Liver (tissue), 3 donors: ENCODE results near the gene ANTXR1.

Experiments used
- GABPA ChIP-seq, 2 donors: IDR thresholded peaks in 1 of 2; conservative IDR thresholded peaks in 1 of 2; 2 replicates each; pipeline ENCODE4 v1.6.1; 2016; ENCODE audit warnings: antibody characterized with exemption in 2 of 2, mild to moderate bottlenecking in 1 of 2, moderate library complexity in 1 of 2
- JUND ChIP-seq, 2 donors: IDR thresholded peaks; 2 replicates each; pipeline ENCODE4 v1.6.1; 2016; ENCODE audit warnings: antibody characterized with exemption in 2 of 2
- RAD21 ChIP-seq, 2 donors: IDR thresholded peaks; 2 replicates each; pipeline ENCODE4 v1.6.1; 2016; ENCODE audit warnings: antibody characterized with exemption in 2 of 2, mild to moderate bottlenecking in 2 of 2
- TAF1 ChIP-seq: conservative IDR thresholded peaks from 2 replicates; pipeline ENCODE4 v1.6.1; 2016; ENCODE audit warnings: antibody characterized with exemption, mild to moderate bottlenecking
- TF ChIP-seq, protein P1 (sequence below): fragments of 150-350 bp; IDR thresholded peaks from 2 replicates; pipeline ENCODE4 v1.5.1; 2017; ENCODE audit warnings: improper control_type of control experiment, low read depth, low read length; ENCODE audit not compliant: missing input control
- TF ChIP-seq, protein P2 (sequence below): IDR thresholded peaks from 2 replicates; pipeline ENCODE4 v1.6.1; 2016; ENCODE audit warnings: antibody characterized with exemption, mild to moderate bottlenecking
- TF ChIP-seq, protein P3 (sequence below): IDR thresholded peaks from 2 replicates; pipeline ENCODE4 v1.6.1; 2016; ENCODE audit warnings: antibody characterized with exemption
- donor health status: healthy.
- donor health status: healthy.

DNA sequence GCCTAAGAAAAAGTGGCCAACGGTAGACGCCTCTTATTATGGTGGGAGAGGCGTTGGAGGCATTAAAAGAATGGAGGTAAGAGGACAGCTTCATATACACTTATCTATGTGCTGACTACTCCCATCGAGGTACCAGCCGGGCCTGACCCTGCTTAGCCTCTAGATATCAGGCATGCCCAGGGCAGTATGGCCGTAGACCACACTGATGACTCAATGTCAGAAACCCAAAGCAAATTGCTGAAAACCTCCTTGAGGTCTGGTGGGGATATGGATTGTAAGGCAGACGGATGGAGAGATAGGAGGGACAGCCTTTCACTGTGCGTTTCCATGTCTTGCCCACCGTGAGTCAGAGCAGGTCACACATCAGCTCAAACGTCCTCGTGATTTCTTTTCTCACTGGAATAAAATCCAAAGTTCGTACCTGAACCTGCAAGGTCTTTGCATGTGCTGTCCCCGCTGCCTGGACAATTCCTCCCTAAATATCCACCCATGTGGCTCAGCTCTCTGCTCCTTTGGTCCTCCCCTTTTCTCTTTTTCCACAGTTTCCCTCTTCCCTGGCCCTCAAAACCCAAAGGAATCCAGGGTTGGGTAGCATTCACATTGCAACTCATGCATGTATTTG, 168.9 kb downstream of the ANTXR1 start:
- TF ChIP-seq, protein P1, sequence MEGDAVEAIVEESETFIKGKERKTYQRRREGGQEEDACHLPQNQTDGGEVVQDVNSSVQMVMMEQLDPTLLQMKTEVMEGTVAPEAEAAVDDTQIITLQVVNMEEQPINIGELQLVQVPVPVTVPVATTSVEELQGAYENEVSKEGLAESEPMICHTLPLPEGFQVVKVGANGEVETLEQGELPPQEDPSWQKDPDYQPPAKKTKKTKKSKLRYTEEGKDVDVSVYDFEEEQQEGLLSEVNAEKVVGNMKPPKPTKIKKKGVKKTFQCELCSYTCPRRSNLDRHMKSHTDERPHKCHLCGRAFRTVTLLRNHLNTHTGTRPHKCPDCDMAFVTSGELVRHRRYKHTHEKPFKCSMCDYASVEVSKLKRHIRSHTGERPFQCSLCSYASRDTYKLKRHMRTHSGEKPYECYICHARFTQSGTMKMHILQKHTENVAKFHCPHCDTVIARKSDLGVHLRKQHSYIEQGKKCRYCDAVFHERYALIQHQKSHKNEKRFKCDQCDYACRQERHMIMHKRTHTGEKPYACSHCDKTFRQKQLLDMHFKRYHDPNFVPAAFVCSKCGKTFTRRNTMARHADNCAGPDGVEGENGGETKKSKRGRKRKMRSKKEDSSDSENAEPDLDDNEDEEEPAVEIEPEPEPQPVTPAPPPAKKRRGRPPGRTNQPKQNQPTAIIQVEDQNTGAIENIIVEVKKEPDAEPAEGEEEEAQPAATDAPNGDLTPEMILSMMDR, result no peak
- TF ChIP-seq, protein P2, sequence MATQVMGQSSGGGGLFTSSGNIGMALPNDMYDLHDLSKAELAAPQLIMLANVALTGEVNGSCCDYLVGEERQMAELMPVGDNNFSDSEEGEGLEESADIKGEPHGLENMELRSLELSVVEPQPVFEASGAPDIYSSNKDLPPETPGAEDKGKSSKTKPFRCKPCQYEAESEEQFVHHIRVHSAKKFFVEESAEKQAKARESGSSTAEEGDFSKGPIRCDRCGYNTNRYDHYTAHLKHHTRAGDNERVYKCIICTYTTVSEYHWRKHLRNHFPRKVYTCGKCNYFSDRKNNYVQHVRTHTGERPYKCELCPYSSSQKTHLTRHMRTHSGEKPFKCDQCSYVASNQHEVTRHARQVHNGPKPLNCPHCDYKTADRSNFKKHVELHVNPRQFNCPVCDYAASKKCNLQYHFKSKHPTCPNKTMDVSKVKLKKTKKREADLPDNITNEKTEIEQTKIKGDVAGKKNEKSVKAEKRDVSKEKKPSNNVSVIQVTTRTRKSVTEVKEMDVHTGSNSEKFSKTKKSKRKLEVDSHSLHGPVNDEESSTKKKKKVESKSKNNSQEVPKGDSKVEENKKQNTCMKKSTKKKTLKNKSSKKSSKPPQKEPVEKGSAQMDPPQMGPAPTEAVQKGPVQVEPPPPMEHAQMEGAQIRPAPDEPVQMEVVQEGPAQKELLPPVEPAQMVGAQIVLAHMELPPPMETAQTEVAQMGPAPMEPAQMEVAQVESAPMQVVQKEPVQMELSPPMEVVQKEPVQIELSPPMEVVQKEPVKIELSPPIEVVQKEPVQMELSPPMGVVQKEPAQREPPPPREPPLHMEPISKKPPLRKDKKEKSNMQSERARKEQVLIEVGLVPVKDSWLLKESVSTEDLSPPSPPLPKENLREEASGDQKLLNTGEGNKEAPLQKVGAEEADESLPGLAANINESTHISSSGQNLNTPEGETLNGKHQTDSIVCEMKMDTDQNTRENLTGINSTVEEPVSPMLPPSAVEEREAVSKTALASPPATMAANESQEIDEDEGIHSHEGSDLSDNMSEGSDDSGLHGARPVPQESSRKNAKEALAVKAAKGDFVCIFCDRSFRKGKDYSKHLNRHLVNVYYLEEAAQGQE, result no peak
- TF ChIP-seq TAF1 (no peak), GABPA (IDR thresholded peaks at IDR 0.05 in 1 of 2, conservative IDR thresholded peaks at IDR 0.05 in 1 of 2) (no peak), JUND (IDR thresholded peaks at IDR 0.05) (no peak), RAD21 (IDR thresholded peaks at IDR 0.05) (no peak)
- TF ChIP-seq, protein P3, sequence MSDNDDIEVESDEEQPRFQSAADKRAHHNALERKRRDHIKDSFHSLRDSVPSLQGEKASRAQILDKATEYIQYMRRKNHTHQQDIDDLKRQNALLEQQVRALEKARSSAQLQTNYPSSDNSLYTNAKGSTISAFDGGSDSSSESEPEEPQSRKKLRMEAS, result no peak
